Kasumi-1 (cell line): Measurements from ENCODE around the gene TRAF4.
"Not testable (repeated sequence)": the region's sequence is repeated elsewhere in the genome, so short reads cannot be mapped to it uniquely, and the experiment has no call there.

Experiments
- DNase-seq, 2 experiments: peaks; one replicate each; lab custom pipeline; 2025; lab: John Stamatoyannopoulos, UW

The TRAF4 gene

DNA sequence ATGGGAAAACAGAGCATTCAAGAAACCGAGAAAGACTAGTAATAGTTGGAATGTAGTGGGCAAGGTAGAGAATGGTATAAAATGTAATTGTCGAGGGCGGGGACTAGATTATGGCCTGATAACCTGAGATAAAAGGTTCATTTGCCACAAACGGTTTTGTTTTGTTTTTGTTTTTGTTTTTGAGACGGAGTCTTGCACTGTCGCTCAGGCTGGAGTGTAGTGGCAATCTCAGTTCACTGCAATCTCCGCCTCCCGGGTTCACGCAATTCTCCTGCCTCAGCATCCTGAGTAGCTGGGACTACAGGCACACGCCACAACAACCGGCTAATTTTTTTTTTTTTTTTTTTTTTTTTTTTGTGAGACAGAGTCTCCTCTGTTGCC is 13.9 kb upstream of the TRAF4 start:
- no peak for DNase-seq

DNA sequence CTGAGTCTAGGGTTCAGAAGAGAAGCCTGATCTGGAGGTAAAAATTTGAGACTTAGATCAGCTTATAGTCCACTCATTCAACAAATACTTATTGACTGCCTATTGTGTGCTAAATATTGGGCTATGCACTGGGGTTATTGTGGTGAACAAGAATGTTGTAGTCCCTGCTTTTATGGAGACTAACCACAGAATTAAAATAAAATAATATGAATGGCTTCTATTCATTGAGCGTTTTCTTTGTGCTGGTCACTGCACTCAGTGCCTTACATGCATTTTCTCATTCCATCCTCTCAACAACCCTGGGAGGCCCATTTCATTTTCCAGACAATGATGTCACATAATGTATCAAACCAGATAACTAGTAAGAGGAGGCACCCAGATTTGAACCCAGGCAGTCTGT is 10.5 kb upstream of the TRAF4 start:
- no peak for DNase-seq

DNA sequence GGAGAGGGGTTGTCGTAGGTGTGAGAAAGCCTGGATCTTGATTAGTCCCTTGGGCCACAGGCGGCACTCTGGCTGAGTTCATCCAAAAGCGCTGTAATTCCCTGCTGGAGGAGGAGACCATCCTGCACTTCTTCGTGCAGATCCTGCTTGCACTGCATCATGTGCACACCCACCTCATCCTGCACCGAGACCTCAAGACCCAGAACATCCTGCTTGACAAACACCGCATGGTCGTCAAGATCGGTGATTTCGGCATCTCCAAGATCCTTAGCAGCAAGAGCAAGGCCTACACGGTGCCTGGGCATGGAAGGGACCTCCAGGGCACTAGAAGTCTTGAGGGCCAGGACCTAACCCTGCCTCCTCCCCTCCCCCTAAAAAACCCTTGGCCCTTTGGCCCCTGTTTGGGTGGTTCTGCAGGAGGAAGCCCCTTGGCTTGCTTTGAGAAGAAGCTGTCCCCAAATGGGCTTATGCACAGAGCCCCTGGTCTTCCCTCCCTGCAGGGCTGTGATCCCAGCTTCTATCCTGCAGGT is 9.0 kb upstream of the TRAF4 start:
- DNase-seq, result no peak

DNA sequence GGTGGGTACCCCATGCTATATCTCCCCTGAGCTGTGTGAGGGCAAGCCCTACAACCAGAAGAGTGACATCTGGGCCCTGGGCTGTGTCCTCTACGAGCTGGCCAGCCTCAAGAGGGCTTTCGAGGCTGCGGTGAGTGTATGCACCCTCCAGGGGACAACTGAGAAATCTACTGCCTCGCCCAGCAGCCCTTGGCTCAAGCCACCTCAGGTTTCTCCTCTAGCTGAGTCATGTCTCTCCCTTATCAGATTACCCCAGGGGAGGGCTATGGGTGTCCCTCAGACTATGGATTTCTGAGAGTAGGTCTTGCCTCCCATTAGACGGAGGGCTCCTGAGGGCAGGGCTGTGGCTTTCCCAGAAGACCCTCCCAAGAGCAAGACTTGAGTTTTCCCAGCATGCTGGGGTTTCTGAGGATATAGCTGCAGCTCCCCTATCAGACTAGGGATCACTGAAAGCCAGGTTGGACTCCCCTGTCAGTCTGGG is 8.5 kb upstream of the TRAF4 start:
- no peak for DNase-seq

DNA sequence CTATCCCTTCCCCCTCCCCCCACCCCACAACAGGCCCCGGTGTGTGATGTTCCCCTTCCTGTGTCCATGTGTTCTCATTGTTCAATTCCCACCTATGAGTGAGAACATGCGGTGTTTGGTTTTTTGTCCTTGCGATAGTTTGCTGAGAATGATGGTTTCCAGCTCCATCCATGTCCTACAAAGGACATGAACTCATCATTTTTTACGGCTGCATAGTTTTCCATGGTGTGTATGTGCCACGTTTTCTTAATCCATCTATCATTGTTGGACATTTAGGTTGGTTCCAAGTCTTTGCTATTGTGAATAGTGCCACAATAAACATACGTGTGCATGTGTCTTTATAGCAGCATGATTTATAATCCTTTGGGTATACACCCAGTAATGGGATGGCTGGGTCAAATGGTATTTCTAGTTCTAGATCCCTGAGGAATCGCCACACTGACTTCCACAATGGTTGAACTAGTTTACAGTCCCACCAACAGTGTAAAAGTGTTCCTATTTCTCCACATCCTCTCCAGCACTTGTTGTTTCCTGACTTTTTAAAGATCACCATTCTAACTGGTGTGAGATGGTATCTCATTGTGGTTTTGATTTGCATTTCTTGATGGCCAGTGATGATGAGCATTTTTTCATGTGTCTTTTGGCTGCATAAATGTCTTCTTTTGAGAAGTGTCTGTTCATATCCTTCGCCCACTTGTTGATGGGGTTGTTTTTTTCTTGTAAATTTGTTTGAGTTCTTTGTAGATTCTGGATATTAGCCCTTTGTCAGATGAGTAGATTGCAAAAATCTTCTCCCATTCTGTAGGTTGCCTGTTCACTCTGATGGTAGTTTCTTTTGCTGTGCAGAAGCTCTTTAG is 7.7 kb upstream of the TRAF4 start:
- not testable (repeated sequence) for DNase-seq

DNA sequence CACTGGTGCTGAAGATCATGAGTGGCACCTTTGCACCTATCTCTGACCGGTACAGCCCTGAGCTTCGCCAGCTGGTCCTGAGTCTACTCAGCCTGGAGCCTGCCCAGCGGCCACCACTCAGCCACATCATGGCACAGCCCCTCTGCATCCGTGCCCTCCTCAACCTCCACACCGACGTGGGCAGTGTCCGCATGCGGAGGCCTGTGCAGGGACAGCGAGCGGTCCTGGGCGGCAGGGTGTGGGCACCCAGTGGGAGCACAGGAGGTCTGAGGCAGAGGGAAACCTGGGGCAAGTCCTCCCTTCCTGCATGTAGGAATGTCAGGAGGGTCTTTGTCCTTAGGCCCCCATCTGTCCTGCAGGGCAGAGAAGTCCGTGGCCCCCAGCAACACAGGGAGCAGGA is 6.5 kb upstream of the TRAF4 start:
- no peak for DNase-seq

DNA sequence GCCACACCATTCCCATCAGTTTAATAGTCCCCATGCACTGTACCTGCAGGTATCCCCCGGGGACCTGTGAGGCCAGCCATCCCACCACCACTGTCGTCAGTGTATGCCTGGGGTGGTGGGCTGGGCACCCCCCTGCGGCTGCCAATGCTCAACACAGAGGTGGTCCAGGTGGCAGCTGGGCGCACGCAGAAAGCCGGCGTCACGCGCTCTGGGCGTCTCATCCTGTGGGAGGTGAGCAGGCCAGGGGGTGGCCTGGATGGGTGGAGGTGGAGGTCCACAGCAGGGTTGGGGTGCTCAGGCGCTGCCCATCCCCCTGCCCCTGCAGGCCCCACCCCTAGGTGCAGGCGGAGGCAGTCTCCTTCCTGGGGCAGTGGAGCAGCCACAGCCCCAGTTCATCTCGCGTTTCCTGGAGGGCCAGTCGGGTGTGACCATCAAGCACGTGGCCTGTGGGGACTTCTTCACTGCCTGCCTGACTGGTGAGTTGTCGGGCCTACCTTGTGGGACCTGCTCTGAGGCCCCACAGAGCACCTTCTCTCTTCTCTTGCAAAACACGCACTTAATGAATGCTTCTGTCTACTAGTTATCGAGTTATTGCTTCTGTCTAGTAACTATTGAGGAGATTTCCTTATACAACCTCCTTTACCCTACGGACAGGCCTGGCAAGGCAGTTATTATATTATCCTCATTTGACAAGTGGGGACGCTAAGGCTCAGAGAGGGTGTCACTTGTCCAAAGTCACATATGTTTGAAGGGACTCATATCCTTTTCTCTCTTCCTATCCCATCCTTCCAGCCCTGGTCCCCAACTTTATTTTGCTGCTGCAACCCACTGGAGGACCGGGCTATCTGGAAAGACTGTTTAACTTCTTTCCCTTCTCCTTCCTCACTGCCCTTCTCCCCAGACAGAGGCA is 5.8 kb upstream of the TRAF4 start:
- DNase-seq, result no peak

DNA sequence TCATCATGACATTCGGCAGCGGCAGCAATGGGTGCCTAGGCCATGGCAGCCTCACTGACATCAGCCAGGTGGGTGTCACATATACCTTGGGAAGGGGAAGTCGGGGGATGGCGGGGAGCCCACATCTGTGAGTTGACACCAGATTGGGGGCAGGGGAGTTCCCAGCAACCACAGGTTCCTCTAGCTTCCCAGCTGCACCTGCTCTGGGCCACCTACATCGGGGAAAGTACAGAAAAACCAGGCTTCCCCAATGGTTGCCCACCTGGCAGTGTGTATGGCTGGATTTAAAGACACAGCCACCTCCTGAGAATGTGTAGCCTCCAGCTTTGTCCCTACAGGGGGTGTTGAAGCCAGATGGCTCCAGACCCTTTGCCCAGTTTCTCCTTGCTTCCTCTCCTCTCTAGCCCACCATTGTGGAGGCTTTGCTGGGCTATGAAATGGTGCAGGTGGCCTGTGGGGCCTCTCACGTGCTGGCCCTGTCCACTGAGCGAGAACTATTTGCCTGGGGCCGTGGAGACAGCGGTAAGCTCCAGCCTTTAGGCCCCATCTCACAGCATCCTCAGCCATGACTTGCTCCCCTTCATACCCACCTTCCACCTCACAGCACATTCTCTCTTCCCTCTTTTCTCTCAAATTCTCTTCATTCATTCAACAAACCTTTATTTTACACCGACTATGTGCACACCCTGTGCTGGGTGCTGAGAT is 5.0 kb upstream of the TRAF4 start:
- DNase-seq, result no peak

DNA sequence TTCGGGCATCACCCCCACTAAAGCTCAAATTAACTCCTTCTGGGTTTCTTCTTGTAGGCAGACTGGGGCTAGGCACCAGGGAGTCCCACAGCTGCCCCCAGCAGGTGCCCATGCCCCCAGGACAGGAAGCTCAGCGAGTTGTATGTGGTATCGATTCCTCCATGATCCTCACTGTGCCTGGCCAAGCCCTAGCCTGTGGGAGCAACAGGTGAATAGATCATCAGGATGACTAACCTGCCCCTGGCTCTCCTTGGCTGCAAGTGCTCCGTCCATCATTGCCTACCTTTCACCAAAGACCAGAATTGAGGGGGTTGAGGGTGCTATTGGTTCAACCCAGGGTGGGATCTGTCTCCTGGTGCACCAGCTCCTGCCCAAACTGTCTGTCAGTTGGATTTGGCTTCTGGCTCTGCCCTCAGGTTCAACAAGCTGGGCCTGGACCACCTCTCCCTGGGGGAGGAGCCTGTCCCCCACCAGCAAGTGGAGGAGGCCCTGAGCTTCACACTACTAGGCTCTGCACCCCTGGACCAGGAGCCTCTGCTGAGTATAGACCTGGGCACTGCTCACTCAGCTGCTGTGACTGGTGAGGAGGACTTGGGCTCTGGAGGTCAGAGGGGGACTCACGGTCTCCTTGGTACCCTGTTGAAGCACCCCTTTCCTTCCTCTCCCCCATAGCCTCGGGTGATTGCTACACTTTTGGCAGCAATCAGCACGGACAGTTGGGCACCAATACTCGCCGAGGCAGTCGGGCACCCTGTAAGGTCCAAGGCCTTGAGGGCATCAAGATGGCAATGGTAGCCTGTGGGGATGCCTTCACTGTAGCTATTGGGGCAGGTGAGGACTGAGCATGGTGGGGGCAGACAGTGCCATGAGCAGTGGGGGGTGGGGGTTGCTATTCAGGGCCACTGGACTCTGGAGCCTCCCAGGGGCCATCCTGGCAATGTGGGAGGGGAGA is 3.1 kb upstream of the TRAF4 start:
- no peak for DNase-seq

DNA sequence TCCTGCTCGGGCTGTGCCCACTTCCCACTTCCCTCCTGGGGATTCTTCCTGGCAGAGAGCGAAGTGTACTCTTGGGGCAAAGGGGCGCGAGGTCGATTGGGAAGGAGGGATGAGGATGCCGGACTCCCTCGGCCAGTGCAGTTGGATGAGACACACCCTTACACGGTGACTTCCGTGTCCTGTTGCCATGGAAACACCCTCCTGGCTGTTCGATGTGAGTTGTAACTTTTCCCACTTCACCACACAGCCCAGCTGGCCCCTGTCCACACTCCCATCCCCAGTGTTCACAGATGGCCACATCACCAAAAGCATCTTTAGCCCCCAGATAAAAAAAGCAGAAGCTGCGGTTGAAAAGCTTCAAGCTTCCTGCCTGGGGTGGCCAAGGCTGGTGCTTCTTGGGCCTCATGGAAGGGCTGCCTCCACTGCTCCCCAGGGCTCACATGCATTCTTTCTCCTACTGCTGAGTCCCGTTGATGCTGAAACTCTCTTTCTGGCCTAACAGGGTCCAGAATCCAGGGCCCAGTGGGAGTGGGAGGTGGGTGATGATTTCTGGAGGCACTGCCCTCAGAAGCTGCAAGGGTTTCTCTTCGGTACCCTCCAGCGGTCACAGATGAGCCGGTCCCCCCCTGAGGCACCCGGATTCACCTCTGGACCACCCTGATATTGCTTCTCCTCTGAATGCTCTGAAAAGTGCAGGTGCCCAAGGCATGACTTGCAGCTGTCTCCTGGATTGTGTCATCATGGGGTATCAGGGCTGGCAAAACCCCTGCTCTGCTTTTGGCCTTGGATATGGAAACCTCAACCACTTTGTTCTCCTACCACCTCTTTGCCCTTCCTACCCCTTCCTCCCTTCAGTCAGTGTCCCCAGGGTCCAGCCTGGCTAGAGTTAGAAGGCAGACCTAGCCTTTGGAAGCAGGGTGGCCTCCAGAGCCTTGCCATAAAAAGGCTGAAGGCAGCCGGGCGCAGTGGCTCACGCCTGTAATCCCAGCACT is 2.2 kb upstream of the TRAF4 start:
- DNase-seq, result peak; percentile 83 to 85

DNA sequence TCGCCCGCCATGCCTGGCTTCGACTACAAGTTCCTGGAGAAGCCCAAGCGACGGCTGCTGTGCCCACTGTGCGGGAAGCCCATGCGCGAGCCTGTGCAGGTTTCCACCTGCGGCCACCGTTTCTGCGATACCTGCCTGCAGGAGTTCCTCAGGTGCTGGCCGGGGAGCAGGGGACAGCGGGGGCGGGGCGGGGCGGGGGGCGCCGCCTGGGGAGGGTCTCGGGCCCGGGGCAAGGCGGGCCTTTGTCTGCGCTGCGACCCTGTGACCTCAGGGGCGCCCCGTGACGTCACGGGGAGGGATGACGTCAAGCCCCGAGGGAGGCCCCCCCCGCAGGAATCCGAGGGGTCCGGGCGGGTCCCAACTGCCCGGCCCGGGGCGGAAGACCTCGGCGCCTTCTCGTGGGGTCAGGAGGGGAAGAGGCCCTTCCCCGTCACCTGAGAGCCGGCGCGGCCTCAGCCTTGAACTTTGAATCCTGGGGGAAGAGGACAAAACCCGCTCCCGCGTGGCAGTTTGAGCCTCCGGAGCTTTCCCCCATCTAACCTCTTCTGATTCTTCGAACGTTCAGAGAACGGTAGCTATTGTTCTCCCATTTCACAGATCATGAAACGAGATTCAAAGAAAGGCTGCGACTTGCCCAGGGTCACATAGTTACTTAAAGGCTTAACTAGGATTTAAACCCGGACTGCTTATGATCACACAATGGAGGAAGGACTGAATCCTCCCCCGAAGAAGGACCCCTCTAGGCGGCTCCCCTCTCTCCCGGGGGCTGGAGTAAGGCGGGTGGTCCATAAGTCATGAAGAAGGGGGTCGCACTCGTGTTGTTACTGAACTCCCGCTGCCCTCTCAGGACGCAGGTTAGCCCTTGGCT is 527 bp downstream of the TRAF4 start:
- no peak for DNase-seq

DNA sequence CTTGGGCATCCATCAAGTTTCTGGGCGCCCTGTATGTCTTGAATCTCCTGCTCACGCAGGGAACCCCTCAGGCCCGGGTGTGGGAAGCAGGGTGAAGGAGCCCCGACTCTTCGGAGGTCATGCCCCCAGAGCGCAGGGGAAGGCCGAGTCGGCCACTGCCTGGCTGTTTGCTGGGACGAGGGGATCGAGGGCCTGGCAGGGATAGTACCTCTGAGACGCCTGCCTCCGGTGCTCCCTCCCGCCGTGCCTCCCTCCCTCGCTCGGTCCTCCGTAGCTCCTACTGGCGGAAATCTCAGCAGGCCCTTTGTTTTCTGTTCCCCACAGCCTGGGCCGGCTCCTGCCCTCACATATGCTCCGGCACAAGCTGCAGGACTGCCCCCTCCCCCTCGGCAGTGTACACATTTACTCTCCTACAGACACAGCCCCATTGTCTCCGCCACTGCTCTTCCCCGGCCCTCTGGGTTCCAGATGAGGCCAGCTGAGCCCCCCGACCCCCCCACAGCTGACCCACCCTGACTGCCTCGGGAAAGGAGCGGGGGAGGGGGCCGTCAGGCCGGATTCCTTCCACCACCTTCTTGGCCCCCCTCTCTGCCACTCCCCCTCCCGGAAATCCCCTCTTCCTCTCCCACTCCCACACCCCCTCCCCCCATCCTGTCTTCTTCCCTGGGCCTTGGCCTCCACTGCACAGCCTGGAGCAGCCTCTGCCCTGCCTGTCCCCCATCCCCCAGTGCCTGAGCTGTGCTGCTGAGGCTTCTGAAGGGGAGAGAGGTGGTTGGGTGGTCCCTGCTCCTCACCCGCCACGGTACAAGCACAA is 1.4 kb downstream of the TRAF4 start:
- peak; percentile 14 to 21 for DNase-seq

DNA sequence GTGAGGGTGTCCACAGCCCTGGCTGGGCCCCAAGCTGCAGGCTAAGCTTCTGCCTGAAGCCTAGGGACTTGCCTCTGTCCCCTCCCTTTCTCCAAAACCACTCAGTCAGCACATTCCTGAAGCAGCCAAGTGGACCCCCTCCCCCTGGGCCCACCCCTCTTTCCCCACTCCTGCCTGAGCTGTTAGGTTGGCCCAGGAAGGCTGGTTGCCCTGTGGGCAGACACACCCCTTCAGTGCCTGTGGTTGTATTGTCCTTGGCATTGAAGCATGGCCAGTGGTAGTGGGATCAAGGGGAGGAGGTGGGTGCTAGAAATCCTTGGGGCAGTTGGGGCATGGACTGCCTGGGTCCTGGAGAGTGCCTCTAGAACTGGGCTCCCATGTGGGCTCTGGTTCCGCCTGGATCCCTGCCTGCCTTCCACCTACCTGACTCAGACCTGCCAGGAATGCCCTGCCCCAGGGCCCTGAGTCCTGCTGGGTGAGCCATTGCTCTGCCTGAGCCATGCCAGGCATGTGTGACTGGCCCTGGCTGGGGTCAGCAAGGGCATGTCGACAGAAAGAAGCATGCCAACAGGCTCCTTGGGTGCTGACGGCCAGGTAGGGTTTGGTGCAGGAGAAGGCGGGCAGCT is 2.1 kb downstream of the TRAF4 start:
- no peak for DNase-seq

DNA sequence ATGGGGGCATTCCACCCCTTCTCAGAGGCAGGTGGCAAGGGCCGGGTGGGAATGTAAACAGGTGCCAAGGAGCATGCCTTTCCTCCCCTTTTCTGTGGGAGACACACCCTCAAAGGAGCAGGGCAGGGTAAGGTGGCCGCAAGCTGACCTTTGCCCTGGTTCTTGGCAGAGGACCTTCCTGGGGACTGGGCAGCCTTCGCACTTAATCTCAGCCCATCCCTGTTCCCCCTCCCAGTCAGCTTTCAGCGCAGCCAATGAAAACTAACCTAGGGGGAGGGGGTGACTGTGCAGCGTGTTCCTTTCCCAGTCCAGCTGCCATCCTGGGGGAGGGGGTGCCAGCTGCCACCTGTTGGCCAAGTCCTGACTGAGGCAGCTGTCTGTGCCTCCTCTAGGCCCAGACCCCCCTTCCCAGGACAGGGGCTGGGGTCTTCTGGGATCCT is 2.8 kb downstream of the TRAF4 start:
- DNase-seq, result no peak

DNA sequence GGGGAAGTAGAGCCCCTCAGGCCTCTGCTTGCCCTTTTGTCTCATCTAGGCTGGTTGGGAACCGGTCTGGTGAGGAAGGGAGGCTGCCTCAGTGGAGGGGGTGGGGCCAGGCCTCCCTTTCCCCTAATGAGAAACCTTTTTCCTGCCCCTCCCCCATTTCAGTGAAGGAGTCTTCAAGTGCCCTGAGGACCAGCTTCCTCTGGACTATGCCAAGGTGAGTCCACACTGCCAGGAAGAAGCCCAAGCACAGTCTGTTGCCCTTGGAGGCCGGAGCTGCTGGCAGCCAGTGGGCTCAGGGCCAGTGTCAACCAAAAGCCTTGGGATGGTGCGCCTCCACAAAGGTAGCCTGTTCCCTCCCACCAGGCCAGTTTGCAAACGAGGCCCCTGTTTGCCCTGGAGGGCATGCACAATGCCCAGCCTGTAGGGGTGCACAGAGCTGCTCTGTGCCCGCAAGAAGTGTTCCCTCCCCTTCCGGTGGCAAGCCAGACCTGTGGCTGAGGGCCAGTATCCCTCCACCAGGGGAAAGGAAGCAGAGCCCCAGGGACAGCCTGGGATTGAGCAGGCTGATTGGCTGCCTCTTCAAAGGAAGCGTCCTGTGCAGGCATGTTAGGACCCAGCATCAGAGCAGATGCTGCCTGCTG is 3.4 kb downstream of the TRAF4 start:
- no peak for DNase-seq

DNA sequence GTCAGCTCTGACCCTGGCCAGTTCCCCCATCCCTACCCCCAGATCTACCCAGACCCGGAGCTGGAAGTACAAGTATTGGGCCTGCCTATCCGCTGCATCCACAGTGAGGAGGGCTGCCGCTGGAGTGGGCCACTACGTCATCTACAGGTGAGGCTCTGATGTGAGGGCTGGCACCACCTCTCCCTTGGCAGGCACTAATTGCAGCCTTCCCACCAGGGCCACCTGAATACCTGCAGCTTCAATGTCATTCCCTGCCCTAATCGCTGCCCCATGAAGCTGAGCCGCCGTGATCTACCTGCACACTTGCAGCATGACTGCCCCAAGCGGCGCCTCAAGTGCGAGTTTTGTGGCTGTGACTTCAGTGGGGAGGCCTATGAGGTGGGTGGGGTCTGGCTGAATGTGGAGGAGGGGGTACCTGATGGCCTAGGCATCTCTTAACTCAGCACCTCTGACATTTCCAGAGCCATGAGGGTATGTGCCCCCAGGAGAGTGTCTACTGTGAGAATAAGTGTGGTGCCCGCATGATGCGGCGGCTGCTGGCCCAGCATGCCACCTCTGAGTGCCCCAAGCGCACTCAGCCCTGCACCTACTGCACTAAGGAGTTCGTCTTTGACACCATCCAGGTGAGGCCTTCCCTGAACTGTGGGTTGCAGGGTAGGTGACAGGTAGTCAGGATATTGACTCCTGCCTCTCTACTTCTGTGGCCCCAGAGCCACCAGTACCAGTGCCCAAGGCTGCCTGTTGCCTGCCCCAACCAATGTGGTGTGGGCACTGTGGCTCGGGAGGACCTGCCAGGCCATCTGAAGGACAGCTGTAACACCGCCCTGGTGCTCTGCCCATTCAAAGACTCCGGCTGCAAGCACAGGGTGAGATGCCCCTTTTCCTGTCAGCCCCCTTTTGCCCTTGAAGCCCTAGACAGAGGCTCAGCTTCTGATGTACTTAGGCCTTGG is 4.3 kb downstream of the TRAF4 start:
- DNase-seq, result no peak
